NCI-H748 treated with DMSO at 0.1 percent for 48 hours (cell line): ENCODE results near the gene SLBP.
"Not testable (repeated sequence)": the region's sequence is repeated elsewhere in the genome, so short reads cannot be mapped to it uniquely, and the experiment has no call there.

Experiments
- DNase-seq: peaks from one replicate; lab custom pipeline; 2025; lab: John Stamatoyannopoulos, UW

The SLBP gene

GRCh38 chr4:1674682-1675081 lies 37.4 kb downstream of the SLBP start:
- DNase-seq = no peak

- DNase-seq = no peak
Observed at GRCh38 chr4:1673671-1674070, 38.4 kb downstream of the SLBP start.

GRCh38 chr4:1671011-1671410 lies 41.1 kb downstream of the SLBP start:
- DNase-seq = not testable (repeated sequence)

- no peak for DNase-seq
Observed at GRCh38 chr4:1670279-1670678, 41.8 kb downstream of the SLBP start.

- DNase-seq = no peak
Observed at GRCh38 chr4:1669850-1670249, 42.3 kb downstream of the SLBP start.

- no peak for DNase-seq
Observed at GRCh38 chr4:1669270-1669669, 42.8 kb downstream of the SLBP start.

- no peak for DNase-seq
Observed at GRCh38 chr4:1668488-1668840, 43.7 kb downstream of the SLBP start.

- no peak for DNase-seq
Observed at GRCh38 chr4:1667273-1667672, 44.8 kb downstream of the SLBP start.

- no peak for DNase-seq
Observed at GRCh38 chr4:1666391-1666790, 45.7 kb downstream of the SLBP start.

GRCh38 chr4:1664141-1664540 lies 48.0 kb downstream of the SLBP start:
- DNase-seq = no peak

GRCh38 chr4:1663549-1663948 lies 48.6 kb downstream of the SLBP start:
- DNase-seq = no peak

- DNase-seq = no peak
Observed at GRCh38 chr4:1661695-1662094, 50.4 kb downstream of the SLBP start.

GRCh38 chr4:1660948-1661677 lies 51.0 kb downstream of the SLBP start:
- no peak for DNase-seq

- DNase-seq = no peak
Observed at GRCh38 chr4:1659104-1660043, 52.7 kb downstream of the SLBP start.

GRCh38 chr4:1658581-1658980 lies 53.5 kb downstream of the SLBP start:
- no peak for DNase-seq

- DNase-seq = no peak
Observed at GRCh38 chr4:1658146-1658545, 54.0 kb downstream of the SLBP start.

GRCh38 chr4:1656986-1657385 lies 55.1 kb downstream of the SLBP start:
- DNase-seq = no peak

GRCh38 chr4:1656132-1656531 lies 56.0 kb downstream of the SLBP start:
- no peak for DNase-seq

- DNase-seq = no peak
Observed at GRCh38 chr4:1655676-1656075, 56.4 kb downstream of the SLBP start.

- DNase-seq = no peak
Observed at GRCh38 chr4:1655081-1655480, 57.0 kb downstream of the SLBP start.

GRCh38 chr4:1654216-1654955 lies 57.7 kb downstream of the SLBP start:
- DNase-seq = no peak

- no peak for DNase-seq
Observed at GRCh38 chr4:1653776-1654175, 58.3 kb downstream of the SLBP start.

- DNase-seq = no peak
Observed at GRCh38 chr4:1652088-1652487, 60.0 kb downstream of the SLBP start.
